HK-2 (cell line): ENCODE results near the gene UBA52.

Experiments
- DNase-seq: peaks from one replicate; pipeline ENCODE4 v3.0.0-alpha.2; 2018; ENCODE audit not compliant: unreplicated experiment

The UBA52 gene

DNA sequence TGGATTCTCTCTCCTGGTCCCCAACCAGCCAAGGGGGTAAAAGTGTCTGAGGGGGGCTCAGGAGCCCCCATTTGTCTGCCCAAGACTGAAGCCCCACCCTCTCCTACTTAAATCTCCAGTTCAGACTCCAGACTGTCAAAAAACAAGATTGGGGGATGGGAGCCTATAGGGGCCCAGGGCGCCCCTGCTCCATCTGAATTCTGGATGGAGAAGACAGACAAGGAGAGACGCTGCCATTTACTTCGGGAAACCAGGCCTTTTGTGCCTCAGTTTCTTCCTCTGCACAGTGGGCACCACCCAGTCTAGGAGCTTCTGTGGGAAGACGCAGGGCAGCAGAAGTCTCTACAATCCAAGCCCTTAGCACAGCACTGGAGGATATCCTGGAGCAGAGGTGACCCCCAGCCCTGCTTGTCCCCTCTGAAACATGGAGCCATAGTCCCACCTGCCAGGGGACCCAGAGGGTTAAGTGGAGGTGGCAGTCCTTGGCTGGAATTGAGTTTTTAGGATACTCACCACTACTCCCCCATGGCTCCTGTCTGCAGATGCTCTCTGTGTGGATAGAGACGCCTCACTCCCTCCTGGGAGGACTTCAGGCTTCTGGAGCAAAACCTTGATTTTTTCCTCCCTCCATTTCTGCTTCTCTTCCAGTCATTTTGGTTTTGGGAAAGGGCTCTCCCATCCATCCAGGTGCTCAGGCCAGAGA lies 36.6 kb downstream of the UBA52 start:
- DNase-seq: no peak

DNA sequence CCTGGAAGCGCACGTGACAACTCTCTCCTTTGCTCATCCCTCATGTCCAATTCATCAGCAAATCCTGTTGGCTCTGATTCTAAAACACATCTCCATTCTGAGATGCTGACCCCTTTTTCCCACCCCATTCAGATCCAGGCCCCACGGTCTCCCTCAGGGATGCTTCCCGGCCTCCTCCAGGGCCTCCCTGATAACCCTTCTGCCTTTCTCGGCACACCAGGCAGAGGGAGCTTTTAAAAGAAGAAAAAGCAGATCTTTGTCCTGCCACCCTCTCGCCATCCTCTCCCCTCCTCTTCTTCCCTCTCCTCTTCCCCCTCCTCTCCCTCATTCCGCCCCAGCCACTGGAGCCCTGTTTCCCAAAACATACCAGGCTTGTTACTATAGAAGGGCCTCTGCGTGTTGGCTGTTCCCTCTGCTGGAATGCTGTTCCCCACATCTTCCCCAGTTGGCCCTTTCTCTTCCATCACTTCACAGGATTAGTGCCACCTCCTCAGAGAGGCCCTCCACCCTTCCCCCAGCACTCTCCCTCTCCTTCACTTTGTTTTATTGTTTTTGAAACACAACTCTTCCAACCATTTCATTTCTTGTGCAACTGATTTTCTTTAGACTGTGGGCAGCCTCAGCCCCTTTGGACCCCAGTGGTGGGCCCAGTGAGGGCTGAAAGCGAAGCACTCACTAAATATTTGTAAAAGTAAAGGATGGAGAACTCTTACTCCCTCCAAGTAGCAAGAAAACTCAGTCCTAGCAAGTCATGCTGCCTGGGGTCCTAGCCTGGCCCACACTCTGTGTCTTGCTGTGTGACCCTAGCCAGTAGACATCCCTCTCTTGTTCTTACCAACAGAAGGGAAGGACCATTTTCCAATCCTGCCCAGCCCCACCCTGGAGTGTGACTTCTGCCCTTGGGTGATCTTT lies 37.4 kb downstream of the UBA52 start:
- no peak for DNase-seq

DNA sequence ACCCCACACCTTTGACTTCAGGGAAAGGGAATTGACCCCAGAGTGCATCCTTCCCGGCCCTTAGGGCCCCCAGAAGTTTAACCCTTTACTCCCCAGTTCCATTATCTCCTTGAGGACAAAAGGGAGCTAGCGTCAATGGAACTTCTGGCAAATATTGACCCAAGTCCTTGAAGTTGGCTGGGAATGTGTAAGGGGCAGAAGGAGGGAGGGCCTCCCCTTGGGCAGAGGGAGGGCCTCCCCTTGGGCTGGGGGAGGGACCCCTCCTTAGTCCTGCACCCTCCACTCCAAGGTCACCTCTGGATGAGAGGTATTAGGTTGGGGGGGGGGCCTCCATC lies 38.0 kb downstream of the UBA52 start:
- DNase-seq: no peak

DNA sequence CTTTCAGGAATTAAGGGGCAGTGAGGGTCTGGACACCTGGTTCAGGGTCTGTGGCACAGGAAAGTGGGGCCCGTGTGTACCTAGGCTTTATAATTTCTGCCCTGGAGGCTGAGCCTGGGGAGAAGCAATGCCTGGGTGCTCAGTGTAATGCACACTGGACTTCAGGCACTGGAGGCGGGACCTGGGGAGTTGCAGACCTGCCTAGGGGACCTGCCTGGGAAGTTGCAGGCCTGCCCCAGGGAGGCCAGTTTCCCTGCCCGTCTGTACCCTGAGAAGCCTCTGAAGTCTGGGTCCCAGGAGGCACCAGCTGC lies 38.5 kb downstream of the UBA52 start:
- DNase-seq: no peak

DNA sequence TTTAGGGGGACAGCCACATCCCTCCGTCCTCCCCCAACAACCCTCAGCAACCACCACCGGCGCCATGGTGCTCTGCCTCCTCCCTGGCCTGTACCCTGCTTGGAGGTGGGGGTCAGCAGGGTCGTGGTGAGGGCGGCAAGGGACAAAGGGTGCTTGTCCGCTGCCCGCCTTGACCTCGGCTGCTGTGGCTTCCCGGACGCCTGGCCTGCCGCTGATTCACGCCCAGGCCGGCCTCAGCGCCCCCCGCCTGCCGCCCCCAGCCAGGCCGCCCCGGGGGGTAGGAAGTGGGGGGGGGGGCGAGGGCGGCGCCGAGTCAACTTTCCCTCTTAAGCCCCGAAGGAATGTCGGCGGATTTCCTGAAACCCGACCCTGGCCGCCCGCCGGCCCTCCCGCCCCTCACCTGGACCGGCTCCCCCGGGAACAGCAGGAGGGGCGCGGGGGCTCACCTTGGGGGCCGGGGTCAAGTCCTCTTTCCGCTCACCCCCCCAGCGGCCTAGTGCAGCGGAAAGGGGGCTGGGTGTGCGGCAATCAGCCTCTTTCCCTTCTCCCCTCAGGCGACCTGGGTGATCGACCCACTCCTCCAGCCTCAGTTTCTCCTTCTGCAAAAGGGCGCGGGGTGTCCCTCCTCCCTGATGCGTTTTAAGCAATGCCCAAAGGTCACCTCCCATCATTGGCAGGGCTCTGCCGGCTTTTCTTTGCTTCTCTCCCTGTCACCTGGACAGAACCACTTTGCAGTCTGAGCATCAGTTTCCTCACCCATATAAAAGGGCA lies 39.1 kb downstream of the UBA52 start:
- no peak for DNase-seq

DNA sequence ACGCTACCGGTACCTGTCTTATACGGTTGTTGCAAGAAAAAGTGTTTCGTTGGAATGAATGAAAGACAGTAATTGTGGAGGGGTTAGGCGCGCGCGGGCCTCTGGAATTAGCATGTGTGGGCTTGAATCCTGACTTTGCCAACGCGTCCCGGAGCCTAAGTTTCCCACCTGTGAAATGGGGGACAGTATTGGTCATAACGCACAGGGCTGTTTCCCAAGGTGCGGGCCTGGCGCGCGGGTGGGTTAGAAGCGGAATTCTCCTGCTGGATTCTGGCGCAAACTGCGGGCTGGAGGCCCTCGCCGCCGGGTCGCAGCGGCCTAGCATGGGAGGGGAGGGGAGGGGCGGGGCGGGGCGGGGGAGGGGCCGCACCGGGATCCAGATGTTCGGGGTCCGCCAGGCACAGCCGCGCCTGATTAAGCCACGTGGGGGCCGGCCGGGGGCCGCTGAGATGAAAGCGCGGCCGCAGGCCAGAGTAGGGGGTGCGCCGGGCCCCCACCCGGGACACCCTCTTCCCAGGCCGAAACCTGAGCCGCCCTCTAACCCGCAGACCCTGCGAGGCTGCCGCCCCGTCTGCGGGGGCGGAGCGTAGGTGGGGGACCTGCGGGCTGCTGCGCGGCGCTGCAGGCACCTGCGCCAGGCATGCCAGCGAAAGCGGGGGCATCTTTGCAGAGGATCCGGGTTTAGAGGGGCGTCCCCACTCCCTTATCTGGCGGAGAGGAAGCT lies 39.8 kb downstream of the UBA52 start:
- no peak for DNase-seq

DNA sequence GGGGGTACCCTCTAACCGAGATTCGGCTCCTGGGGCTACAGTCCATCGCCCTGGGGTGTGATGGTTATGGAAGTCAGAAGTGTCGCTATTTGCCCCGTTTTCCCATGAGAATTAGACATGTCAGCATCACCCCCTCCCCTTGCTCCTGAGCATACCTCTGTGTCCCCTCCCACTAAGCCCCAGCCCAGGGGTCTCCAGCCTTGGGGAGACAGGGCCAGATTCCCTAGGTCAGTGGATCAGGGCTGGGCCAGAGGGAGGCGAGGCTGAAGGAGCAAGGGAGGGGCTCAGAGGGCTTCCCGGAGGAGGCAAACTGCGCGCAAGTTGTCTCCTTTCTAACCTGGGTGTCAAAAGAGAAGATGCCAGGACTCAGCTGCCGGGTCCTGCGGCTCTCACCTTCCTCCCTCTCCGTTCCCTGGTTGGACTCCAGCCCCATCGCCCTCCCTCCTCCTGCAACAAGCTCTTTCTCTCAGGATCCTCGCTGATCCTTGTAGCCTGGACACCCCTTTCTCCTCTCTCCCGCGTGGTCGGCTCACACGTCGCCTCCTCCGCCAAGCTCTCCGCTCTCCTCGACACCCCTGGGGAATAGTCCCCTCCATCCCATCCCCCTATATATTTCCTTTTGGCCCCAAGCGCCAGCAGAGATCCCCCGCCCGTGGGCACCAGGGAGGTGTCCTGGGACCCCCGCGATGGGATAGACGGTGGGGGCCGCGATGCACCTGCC lies 40.6 kb downstream of the UBA52 start:
- no peak for DNase-seq

DNA sequence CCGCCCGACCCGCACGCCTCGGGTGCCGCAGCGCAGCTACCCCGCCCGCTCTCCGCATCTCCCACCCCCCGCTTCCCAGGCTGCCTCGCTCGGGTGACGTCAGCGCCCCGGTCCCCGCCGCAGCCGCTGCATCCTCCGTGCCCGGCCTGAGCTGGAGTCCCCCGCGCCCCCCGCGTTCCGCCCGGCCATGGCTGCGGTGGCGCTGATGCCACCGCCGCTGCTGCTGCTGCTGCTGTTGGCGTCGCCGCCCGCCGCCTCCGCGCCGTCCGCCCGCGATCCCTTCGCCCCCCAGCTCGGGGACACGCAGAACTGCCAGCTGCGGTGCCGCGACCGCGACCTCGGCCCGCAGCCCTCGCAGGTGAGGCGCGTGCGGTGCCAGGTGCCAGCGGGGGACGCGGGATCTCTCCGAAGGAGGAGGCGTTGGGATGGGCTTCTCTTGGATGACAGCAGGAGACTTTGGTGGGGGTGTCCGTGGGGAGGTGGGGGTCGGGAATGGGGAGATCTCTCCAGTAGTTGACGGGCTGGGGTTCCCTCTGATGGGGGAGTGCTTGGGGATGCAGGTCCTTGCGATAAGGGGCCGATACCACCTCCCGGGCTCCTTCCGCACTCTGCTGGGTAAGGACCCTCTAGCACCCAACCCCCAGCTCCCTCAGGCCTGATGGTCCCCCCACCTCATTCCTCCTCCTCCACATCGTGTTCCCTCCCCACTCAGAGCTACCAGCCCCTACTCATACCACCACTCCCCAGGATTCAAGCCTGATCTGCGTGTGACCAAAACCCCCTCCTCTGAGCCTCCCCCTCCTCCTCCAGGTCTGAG lies 41.3 kb downstream of the UBA52 start, which contains the start of gene TMEM59L:
Gene TMEM59L, plus strand, starts transcription at position 99 of the 817 bp plus-strand sequence. Its CDS starts 89 bp downstream, at position 188.
- DNase-seq: no peak

DNA sequence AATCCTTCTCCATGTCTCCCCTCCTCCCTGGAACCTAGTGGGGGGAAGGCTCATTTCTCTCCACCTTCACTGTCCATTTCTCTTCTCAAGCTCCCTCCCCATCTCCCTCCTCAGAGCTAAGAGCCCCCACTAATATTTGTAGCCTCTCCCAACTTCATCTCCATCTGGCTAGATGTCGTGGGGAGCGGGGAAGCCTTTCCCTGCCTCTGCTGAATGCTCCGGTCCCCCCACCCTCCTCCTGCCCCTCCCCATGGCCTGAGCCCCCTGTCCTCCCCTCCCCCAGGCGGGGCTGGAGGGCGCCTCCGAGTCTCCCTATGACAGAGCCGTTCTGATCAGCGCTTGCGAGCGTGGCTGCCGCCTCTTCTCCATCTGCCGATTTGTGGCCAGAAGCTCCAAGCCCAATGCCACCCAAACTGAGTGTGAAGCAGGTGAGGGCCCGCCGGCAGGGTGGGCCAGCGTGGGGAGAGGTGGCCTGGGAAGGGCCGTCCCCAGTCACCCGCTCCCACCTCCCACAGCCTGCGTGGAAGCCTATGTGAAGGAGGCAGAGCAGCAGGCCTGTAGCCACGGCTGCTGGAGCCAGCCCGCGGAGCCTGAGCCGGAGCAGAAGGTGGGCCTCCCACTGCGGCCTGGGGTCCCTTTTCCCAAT lies 42.1 kb downstream of the UBA52 start:
- DNase-seq: no peak

DNA sequence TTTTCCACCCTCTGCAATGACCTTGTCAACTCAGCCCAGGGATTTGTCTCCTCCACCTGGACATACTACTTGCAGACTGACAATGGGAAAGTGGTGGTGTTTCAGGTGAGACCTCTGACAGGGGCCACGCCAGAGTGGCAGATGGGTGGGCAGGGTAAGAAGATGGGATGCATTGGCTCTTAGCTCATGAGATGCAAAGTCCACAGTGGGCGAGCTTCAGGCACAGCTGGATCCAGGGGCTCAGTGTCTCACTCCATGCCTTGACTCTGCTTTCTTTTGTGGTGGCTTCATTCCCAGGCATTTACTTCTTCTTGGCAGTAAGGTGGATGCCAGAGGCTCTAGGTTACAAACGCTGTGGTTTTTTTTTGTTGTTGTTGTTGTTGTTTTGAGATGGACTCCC lies 44.4 kb downstream of the UBA52 start:
- DNase-seq: no peak

DNA sequence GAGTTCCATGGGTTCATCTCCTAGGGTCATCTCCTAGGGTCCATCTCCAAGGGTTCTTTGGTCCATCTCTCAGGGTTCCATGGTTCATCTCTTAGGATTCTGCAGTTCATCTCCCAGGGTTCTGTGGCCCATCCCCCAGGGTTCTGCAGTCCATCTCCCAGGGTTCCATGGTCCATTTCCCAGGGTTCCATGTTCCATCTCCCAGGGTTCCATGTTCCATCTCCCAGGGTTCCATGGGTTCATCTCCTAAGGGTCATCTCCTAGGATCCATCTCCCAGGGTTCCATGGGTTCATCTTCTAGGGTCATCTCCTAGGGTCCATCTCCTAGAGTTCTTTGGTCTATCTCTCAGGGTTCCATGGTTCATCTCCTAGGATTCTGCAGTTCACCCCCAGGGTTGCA lies 45.9 kb downstream of the UBA52 start:
- no peak for DNase-seq

DNA sequence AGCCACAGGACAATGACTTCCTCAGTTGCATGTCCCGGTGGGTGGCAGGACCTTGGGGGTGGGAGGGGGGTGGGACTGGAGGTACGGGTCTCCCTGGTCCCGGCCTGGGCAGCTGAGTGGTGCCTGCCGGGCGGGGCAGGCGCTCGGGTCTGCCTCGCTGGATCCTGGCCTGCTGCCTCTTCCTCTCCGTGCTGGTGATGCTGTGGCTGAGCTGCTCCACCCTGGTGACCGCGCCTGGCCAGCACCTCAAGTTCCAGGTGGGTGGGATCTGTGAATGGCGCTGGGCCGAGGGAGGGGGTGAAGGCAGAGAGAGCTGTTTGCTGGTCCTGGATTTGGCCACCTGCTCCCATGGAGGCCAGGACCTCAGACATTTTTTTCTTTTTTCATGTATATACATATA lies 46.6 kb downstream of the UBA52 start:
- DNase-seq: no peak

DNA sequence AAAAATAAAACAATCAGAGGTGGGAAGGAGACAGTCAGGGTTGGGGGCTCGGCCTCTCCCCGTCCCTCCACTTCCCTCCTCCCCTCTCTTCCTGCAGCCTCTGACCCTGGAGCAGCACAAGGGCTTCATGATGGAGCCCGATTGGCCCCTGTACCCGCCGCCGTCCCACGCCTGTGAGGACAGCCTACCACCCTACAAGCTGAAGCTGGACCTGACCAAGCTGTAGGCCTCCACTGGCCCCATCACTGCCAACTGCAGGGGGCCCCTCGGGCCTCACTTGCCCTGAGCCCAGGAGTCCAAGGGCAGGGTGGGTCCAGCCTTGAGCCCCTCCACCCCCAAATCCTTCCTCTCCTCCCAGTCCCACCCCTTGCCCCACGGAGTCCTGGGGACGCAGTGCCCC lies 48.7 kb downstream of the UBA52 start:
- no peak for DNase-seq

DNA sequence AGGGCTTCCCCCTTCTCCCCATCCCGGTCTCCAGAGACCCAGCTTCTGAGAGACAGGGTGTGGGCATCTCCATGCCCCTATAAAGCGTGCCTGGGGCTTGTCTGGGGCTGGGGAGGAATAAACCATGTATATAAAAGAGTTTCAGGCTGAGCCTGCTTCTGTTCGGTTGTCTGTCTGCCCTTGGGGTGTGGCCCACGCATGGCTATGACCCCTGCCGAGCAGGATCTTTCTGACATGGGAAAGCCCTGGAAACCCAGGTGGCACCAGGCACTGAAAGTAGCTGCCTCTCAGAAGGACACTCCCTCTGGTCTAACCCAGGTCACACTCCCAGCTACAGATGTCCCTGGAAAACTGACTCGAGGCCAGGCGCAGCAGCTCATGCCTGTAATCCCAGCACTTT lies 49.2 kb downstream of the UBA52 start:
- DNase-seq: no peak

DNA sequence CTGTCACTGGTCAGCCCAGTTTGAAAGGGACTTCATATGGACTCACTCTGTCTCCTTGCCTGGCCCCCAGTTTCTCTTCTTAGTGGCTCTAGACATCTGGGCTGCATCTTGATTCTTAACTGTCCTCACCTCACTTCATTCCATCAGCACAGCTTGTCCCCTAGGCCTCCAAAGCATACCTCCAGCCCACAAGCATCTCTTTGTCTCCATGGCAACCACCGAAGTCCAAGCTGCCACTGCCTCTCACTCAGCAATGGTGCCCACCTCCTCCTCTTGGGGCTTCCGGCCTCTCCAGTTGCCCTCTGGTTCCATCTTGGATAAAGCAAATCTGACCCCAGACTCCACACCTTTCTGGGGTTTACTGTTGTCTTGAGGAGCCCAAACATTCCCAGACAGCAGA lies 55.2 kb downstream of the UBA52 start:
- no peak for DNase-seq
